ENCODE data around the gene GEMIN7.
"Not testable (repeated sequence)": the region's sequence is repeated elsewhere in the genome, so short reads cannot be mapped to it uniquely, and the experiment has no call there.

GEMIN7 gene

GRCh38 chr19:45114116-45114515 is 35.1 kb downstream of the GEMIN7 start:
- H3K4me3 ChIP-seq: no peak overlapping the region
- intact Hi-C loops (cut with DNase I; ENCODE audit: low total_unique reads): no loop called here
- H3K9me3 ChIP-seq: no peaks in the 10 kb centered on the region
- no peak for DNase-seq
- no peaks in the 10 kb centered on the region for H3K27me3 ChIP-seq
- no peak for TF ChIP-seq CTCF (IDR thresholded peaks at IDR 0.05)
- no peak overlapping the region for H3K27ac ChIP-seq
- H3K36me3 ChIP-seq: no peaks in the 10 kb centered on the region
- peaks cover 0 to 30% (median 1%) of the 10 kb centered on the region in 4 donors for H3K4me1 ChIP-seq

- Histone ChIP-seq H3K27me3 (no peaks in the 10 kb centered on the region), H3K27ac (no peak overlapping the region), H3K4me3 (no peak overlapping the region), H3K36me3 (no peaks in the 10 kb centered on the region), H3K9me3 (no peaks in the 10 kb centered on the region), H3K4me1 (peaks cover 0 to 32% (median 1%) of the 10 kb centered on the region in 4 donors)
- TF ChIP-seq CTCF (IDR thresholded peaks at IDR 0.05): no peak
- DNase-seq: no peak
- intact Hi-C loops (cut with DNase I; ENCODE audit: low total_unique reads): no loop called here
Observed at GRCh38 chr19:45115809-45116615, 37.0 kb downstream of the GEMIN7 start.

- H3K9me3 ChIP-seq: no peaks in the 10 kb centered on the region
- H3K27me3 ChIP-seq: no peaks in the 10 kb centered on the region
- no peak for TF ChIP-seq CTCF (IDR thresholded peaks at IDR 0.05)
- H3K27ac ChIP-seq: no peak overlapping the region
- no peaks in the 10 kb centered on the region for H3K36me3 ChIP-seq
- intact Hi-C loops (cut with DNase I; ENCODE audit: low total_unique reads): no loop called here
- no peak for DNase-seq
- H3K4me3 ChIP-seq: no peak overlapping the region
- H3K4me1 ChIP-seq: peaks cover 0 to 32% (median 1%) of the 10 kb centered on the region in 4 donors
Observed at GRCh38 chr19:45117167-45117594, 38.1 kb downstream of the GEMIN7 start.

- H3K36me3 ChIP-seq: no peaks in the 10 kb centered on the region
- TF ChIP-seq CTCF (IDR thresholded peaks at IDR 0.05): no peak
- intact Hi-C loops (cut with DNase I; ENCODE audit: low total_unique reads): no loop called here
- H3K4me3 ChIP-seq: no peak overlapping the region
- peaks cover 0 to 34% (median 1%) of the 10 kb centered on the region in 4 donors for H3K4me1 ChIP-seq
- no peaks in the 10 kb centered on the region for H3K27me3 ChIP-seq
- no peak overlapping the region for H3K27ac ChIP-seq
- no peak for DNase-seq
- H3K9me3 ChIP-seq: no peaks in the 10 kb centered on the region
Observed at GRCh38 chr19:45117671-45118070, 38.6 kb downstream of the GEMIN7 start.

- no peak overlapping the region for H3K4me3 ChIP-seq
- intact Hi-C loops (cut with DNase I; ENCODE audit: low total_unique reads): no loop called here
- DNase-seq: no peak
- H3K27me3 ChIP-seq: no peaks in the 10 kb centered on the region
- no peak for TF ChIP-seq CTCF (IDR thresholded peaks at IDR 0.05)
- H3K9me3 ChIP-seq: no peaks in the 10 kb centered on the region
- H3K36me3 ChIP-seq: no peaks in the 10 kb centered on the region
- H3K27ac ChIP-seq: no peak overlapping the region
- peaks cover 0 to 36% (median 1%) of the 10 kb centered on the region in 4 donors for H3K4me1 ChIP-seq
Observed at GRCh38 chr19:45118106-45118505, 39.0 kb downstream of the GEMIN7 start.

GRCh38 chr19:45118591-45119355 is 39.7 kb downstream of the GEMIN7 start:
- H3K36me3 ChIP-seq; H3K9me3 ChIP-seq; H3K27me3 ChIP-seq; DNase-seq; H3K27ac ChIP-seq; intact Hi-C loops (cut with DNase I; ENCODE audit: low total_unique reads); H3K4me3 ChIP-seq: not testable (repeated sequence)
- peaks cover 0 to 42% (median 1%) of the 10 kb centered on the region in 4 donors for H3K4me1 ChIP-seq
